Stimulated activated CD4-positive, alpha-beta T cell treated with anti-CD3 and anti-CD28 coated beads, TNF-alpha, amount 100 ng/mL, for 24 hours (primary cell): ENCODE measurements around the gene KANSL1L.
A peak's percentile ranks its signal among the peaks of the same experiment; 100 is the strongest.
"Not testable (repeated sequence)": the region's sequence is repeated elsewhere in the genome, so short reads cannot be mapped to it uniquely, and the experiment has no call there.

Experiments used
- DNase-seq, 3 experiments: peaks; one replicate each; pipeline ENCODE4 v3.0.0-alpha.2; 2020; ENCODE audit warnings: low read depth in 3 of 3

KANSL1L gene, protein sequence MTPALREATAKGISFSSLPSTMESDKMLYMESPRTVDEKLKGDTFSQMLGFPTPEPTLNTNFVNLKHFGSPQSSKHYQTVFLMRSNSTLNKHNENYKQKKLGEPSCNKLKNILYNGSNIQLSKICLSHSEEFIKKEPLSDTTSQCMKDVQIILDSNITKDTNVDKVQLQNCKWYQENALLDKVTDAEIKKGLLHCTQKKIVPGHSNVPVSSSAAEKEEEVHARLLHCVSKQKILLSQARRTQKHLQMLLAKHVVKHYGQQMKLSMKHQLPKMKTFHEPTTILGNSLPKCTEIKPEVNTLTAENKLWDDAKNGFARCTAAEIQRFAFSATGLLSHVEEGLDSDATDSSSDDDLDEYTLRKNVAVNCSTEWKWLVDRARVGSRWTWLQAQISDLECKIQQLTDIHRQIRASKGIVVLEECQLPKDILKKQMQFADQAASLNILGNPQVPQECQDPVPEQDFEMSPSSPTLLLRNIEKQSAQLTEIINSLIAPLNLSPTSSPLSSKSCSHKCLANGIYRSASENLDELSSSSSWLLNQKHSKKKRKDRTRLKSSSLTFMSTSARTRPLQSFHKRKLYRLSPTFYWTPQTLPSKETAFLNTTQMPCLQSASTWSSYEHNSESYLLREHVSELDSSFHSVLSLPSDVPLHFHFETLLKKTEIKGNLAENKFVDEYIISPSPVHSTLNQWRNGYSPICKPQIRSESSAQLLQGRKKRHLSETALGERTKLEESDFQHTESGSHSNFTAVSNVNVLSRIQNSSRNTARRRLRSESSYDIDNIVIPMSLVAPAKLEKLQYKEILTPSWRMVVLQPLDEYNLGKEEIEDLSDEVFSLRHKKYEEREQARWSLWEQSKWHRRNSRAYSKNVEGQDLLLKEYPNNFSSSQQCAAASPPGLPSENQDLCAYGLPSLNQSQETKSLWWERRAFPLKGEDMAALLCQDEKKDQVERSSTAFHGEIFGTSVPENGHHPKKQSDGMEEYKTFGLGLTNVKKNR

DNA sequence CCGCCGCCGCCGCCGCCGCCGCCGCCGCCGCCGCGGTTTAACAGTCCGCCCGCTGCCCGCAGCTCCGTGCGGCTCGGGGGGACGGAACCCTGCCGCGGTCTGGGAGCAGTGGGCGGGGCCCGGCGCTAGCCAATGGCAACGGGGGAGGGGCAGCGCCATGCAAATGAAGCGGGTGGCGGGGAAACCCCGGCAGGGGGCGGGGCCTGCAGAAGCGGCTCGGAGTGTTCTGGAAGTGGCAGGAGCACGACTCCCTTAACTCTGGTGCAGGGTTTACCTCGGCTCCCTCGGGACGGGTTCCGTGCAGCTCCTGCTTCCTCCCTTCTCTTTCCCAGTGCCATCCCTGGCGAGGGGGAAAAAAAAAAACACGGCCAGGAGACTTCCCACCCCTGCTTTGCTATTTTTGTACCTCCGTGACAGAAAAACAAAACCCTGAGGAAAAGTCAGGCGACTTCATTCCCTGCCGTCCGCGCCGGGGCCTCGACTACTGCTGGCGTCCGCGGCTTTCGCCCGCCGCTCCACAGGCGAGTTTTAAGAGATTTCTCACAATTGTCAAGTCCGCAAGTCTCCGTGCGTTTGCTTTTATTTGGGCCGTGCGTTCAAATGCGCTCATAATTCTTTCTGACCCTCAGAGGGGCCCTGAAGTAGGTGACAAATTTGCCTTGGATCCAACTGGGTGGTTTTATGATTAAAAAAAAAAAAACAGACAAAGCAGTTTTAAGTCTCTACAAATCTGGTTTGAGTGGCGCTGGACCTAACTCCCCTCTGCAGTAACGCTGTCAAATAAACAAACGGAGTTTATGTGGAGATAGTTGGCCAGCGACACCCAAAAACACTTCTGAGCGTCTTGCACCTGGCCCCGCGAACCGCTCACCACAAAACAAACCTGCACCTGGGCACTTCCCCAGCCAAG, at the start of gene KANSL1L:
Gene KANSL1L (minus strand): TSS at position 101 of the 910 bp plus-strand sequence. CDS start 16,827 bp downstream, outside the sequence.
- peak; percentile 94 to 96 (median 94) for DNase-seq

DNA sequence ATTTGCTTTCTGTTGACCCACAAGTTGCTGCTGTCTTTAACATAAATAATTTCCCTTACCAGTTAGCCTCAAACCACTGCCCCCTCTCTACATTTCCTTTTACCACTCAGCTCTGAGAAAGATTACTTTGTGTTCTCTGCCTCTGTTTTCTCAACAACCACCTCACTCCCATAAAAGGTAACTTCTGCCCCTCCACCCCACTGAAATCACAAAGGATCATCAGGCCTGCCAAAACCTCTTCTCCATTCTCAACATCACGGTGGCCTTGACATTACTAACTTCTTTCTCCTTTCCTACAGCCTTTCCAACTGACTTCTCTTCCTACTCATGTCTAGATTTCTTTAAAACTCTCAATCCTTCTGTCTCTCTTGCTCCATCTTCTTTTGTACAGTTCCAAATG, 43.9 kb upstream of the KANSL1L start:
- no peak for DNase-seq

GRCh38 chr2:210210185-210210584, 39.0 kb upstream of the KANSL1L start:
- no peak for DNase-seq

- DNase-seq: no peak
Observed at GRCh38 chr2:210207929-210208328, 36.7 kb upstream of the KANSL1L start.

- DNase-seq: no peak
Observed at GRCh38 chr2:210203558-210203957, 32.3 kb upstream of the KANSL1L start.

DNA sequence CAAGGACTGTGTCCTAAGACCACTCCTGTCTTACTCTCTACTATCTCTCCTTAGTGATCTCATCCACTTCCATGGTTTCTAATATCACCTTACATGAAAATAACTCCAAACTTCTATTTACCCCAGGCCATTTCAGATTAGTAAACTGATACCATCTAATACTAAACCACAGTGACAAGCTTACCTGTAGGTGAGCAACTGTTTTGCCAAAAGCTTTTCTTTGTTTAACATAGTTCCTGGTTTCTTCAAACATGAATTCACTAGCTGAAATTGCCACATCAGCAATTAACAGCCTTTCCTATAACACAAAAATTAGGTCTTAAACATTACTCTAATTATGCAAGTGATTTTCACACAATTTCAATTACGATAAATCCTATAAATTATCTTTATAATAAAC, 31.9 kb upstream of the KANSL1L start:
- no peak for DNase-seq

DNA sequence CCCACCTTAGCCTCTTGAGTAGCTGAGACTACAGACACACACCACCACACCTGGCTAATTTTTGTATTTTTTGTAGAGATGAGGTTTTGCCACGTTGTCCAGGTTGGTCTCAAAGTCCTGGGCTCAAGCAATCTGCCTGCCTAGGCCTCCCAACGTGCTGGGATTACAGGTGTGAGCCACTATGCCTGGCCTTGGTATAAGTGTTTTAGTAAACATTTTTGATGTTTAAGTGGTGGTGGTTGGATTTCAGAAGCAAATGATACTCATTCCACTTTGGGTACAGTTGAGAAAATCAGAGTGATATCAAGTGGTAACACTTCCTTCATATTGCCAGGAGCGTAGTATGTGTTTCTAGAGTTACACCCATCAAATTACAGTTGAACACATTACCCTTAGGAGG, 28.6 kb upstream of the KANSL1L start:
- DNase-seq: no peak

DNA sequence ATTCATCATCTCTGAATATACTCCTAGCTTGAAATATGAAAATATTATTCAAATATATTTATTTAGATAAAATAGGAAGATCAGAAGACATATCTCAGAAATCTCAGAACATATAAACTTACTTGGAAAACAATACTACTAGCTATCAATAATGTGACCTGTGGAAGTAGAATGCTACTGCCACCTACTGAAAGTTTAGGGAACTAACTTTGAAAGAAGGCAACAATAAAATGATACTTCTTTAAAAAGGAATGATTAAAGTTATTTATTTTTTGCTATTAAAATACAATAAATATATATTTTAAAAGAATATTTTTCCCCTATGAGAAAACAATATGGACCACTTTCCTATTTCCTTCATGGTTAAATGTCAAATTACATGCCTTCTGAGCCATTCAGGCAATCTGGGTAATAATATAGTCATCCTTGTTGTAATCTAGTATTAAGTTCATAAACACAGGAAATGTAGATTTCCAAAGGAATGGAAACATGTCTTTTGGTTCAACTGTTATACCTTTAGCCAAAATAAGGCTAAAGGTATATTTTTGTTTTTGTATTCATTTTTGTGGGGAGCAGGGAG, 28.1 kb upstream of the KANSL1L start:
- DNase-seq: no peak

- no peak for DNase-seq
Observed at GRCh38 chr2:210198326-210198725, 27.1 kb upstream of the KANSL1L start.

GRCh38 chr2:210197720-210198119, 26.5 kb upstream of the KANSL1L start:
- DNase-seq: no peak

GRCh38 chr2:210195101-210195852, 24.1 kb upstream of the KANSL1L start:
- DNase-seq: no peak

DNA sequence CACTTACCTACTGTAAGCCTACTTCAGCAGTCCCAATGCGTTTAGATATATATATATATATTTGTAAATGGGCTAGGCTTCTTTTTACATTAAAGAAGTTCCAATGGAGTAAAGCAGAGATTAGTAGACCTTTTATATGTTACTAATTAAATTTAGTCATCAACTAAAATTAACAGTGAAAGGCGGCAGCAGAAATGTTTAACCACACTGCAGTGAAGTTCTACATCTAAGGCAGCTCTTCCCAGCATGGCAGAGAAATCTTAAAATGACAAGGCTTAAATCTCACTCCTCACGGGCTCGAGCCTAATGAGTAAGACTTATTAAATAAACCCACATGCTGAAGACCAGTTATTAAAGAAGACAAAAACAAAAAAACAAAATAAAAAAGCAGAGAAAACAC, 19.1 kb upstream of the KANSL1L start:
- no peak for DNase-seq

DNA sequence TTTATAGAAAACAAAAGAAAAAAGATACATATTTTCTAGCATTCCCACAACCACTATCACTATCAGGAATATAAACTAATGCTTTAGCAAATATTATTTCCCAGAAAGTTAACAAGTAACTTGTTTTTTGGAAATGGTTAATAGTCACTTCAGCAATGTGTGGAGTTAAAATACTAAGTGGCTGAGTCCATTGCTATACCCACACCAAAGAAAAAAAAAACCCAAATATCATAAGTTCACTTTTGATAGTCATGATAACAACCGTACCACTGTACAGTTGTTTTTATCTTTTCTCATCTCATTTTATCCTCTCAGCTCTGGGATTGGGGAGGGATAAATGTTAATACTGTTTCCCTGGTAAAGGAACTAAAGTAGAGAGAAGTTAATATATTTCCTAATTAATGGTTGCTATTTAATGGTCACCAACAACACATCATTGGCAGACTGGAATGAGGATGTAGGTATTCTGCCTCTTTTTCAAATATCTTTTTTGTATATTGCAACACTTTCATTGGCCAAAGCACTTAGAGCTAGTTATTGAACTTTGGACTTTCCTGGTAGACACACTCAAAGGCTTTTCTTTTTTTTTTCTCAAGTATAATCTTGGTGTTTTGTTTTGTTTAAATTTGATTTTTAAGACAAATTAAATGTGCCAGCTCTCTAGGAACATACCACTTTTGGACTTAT, 18.4 kb upstream of the KANSL1L start:
- DNase-seq: no peak

DNA sequence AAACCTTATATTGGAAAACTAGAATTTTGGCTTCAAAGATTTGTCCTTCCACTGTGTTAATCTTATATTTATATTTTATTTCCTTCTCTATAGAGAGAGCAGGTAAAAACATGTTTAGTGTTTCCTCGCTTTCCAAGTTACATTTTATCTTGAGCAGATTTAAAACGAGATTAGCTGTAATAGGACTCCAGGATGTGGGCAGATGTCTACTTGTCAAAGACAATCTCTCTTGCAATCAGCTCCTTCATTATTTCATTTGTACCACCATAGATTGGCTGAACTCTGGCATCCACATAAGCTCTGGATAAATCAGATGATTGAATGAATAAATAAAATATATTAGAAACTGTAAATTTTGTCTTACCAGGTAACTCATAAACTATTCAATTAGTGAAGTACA, 17.5 kb upstream of the KANSL1L start:
- no peak for DNase-seq

- no peak for DNase-seq
Observed at GRCh38 chr2:210188190-210188589, 17.0 kb upstream of the KANSL1L start.

DNA sequence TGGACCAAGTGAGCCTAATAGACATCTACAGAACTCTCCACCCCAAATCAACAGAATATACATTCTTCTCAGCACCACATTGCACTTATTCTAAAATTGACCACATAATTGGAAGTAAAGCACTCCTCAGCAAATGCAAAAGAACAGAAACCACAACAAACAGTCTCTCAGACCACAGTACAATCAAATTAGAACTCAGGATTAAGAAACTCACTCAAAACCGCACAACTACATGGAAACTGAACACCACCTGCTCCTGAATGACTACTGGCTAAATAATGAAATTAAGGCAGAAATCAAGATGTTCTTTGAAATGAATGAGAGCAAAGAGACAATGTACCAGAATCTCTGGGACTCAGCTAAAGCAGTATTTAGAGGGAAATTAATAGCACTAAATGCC, 12.7 kb upstream of the KANSL1L start:
- not testable (repeated sequence) for DNase-seq

DNA sequence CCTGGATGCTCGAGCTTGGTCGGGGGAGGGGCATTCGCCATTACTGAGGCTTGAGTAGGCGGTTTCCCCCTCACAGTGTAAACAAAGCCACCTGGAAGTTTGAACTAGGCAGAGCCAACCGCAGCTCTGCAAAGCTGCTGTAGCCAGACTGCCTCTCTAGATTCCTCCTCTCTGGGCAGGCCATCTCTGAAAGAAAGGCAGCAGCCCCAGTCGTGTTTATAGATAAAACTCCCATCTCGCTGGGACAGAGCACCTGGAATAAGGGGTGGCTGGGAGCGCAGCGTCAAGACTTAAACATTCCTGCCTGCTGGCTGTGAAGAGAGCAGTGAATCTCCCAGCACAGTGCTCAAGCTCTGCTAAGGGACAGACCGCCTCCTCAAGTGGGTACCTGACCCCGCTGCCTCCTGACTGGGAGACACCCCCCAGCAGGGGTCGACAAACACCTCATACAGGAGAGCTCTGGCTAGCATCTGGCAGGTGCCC, 10.4 kb upstream of the KANSL1L start:
- not testable (repeated sequence) for DNase-seq

DNA sequence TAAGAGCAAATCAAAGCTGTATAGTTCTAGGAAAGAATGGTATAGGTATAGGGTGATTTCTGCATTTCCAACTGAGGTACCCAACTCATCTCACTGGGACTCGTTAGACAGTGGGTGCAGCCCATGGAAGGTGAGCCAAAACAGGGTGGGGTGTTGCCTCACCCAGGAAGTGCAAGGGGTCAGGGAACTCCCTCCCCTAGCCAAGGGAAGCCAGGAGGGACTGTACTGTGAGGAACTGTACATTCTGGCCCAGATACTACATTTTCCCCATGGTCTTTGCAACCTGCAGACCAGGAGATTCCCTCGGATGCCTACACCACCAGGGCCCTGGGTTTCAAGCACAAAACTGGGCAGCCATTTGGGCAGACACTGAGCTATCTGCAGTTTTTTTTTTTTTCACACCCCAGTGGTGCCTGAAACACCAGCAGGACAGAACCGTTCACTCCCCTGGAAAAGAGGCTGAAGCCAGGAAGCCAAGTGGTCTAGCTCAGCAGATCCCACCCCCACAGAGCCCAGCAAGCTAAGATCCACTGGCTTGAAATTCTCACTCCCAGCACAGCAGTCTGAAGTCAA, 9.9 kb upstream of the KANSL1L start:
- DNase-seq: not testable (repeated sequence)

DNA sequence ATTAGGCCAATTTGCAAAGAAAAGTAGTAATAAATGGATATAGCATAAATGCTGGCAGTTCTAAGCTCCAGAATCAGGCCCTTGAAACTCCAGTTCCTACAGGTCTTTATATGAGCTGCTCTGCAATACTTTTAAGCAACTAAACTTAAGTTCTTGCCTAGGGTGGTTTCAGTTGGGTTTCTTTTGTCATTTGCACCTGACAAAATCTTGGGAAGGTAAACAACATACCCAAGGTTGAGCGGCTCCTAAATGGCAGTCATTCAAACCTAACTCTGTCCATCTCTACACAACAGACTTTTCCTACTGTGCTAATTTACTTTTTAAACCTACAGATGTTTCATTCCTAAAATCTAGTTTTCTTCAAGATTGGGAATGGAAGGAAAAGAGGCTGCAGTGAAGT, 9.3 kb upstream of the KANSL1L start:
- DNase-seq: no peak
